H1 (cell line): ENCODE measurements around the gene DTNB. TPM values are rescaled to one million over a fixed set of nuclear protein-coding genes. Genes with fewer than 3 reads are reported as not detected.

Experiments
- EZH2 ChIP-seq: fragments of 200-600 bp; sonication (generic); IDR thresholded peaks from 2 replicates; pipeline ENCODE4 v1.7.1; 2012; ENCODE audit warnings: low read depth, mild to moderate bottlenecking, moderate library complexity, low read length, inconsistent platforms; ENCODE audit not compliant: severe bottlenecking
- NRF1 ChIP-seq: IDR thresholded peaks from 2 replicates; pipeline ENCODE4 v1.6.1; 2011; ENCODE audit warnings: mild to moderate bottlenecking, low read depth, low read length, improper control_type of control experiment
- RFX5 ChIP-seq: IDR thresholded peaks from 2 replicates; pipeline ENCODE4 v1.6.1; 2011; ENCODE audit warnings: low read depth, low read length, improper control_type of control experiment, borderline replicate concordance
- polyA plus RNA-seq, 7 experiments: library from polyadenylated mRNA; depleted of rRNA in 3 of 7; stranded (reverse) in 5 of 7; unstranded in 2 of 7; fragments of >200 nt in 5 of 7; fragments of 200-250 nt in 2 of 7; gene quantifications; 1 replicate in 5 of 7; 2 replicates in 1 of 7; 4 replicates in 1 of 7; pipeline versions ENCODE4 v1.2.1 to v1.2.3, GENCODE V29; 2011 to 2013; ENCODE audit warnings: missing spikeins in 2 of 7, mixed read lengths in 2 of 7
- total RNA-seq: library from RNA; stranded (reverse); fragmentation: NEBNext Ultra II Directional; extraction: Animal tissue kit (Norgen Biotek cat#: 25700); gene quantifications from 2 replicates; pipeline ENCODE4 v1.2.1, GENCODE V29; 2021
- TF ChIP-seq, protein P1 (sequence below): IDR thresholded peaks from 2 replicates; pipeline ENCODE4 v1.6.1; 2011; ENCODE audit warnings: low read length, improper control_type of control experiment

Gene DTNB
- total and polyA plus RNA-seq, 2 of the 8 experiments (the other 6 are each of a cell fraction or from before 2014, with no cell fraction given) = 39.6 to 49.5 TPM

GRCh38 chr2:25448808-25449207 is 224.6 kb downstream of the DTNB start (continued):
- TF ChIP-seq, protein P1, sequence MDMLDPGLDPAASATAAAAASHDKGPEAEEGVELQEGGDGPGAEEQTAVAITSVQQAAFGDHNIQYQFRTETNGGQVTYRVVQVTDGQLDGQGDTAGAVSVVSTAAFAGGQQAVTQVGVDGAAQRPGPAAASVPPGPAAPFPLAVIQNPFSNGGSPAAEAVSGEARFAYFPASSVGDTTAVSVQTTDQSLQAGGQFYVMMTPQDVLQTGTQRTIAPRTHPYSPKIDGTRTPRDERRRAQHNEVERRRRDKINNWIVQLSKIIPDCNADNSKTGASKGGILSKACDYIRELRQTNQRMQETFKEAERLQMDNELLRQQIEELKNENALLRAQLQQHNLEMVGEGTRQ = no peak
- TF ChIP-seq NRF1 (no peak), EZH2 (no peak), RFX5 (no peak)
